ENCODE measurements around the gene CAST.

Gene CAST

GRCh38 chr5:96751203-96752169 lies 89.3 kb downstream of the CAST start:
- DNase-seq: no peak

DNA sequence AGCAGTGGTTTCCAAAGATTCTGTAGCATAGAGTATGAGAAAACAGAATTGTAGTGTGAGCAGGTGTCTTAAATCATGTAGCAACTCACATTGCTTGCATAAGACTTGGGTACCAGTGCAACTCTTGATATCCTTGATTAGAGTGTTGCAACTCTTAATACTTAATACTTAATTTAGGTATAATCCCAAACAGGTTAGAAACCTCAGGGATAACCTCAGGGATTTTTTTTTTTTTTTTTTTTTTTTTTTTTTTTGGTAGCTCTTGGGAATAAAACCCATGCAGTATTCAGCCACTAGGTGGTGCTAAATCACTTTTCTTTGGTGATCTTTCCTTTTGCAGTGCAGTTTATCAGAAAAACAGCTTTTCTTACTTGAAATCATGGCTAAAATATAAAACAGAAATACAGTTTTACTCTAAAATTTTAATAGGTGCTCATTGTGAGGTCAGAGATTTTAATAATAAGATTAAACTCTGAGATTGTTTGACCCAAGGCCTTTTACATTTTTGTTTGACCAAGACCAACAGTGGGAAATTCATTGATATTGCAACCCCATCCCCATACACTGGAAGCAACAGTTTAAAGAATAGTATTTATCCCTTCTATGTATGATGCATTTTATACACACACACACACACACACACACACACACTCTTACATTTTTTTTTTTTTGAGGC lies 90.3 kb downstream of the CAST start:
- peak; percentile 68 for DNase-seq

GRCh38 chr5:96753017-96753397 lies 90.8 kb downstream of the CAST start:
- no peak for DNase-seq

GRCh38 chr5:96753848-96754247 lies 91.7 kb downstream of the CAST start:
- no peak for DNase-seq

DNA sequence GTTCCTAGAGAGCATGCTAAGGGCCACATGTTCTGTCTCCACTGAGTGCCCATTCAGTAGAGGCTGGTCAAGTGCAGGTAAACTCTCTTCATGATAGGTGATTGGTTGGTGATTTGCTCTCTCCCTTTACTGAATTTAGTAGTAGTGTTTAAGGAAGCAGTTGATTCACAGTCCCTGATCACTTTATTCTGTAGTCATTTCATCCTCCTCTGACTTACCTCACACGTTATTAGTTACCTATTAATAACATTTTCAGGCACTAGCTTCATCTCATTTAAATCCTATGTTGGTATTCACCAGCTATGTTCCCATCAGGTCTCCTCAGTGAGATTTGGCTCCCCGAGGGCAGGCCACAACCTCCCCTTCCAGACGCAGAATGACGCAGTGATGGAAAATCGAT lies 93.7 kb downstream of the CAST start:
- no peak for DNase-seq

GRCh38 chr5:96756985-96757384 lies 94.8 kb downstream of the CAST start:
- no peak for DNase-seq

DNA sequence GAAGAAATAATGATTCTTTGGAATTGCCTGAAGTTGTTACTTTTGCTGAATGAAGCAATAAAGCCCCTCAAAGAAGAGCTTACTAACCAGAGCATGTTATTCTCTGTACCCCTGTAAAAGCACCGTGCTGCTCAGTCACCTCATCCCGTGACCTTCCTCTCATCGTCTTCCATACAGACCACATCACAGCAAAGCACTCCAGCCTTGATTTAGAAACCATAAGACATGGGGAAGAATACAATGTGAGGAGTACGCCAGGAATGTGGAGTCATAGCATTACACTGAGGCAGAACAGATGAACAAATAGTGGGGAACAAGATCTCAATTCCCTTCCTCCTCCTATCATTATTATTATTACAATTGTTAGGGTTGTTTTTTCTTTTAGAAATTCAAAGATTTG lies 96.4 kb downstream of the CAST start:
- DNase-seq: no peak

DNA sequence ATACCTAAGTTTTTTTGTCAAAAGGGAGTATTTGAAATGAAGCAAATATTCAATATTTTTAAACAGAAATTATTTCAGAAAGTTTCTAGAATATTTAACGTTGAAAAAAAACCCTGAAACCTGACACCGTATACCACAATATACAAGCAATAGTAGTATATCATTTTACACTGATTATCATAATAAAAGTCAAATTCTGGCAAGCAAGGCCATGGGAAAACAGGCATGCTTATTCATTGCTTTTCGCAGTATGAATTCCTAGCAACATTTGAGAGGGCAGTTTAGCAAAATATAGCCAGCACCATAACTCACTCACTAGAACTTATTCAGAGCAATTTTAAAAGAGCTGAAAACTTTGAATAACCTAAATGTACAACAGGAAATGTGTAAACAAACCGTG lies 99.4 kb downstream of the CAST start:
- DNase-seq: no peak

DNA sequence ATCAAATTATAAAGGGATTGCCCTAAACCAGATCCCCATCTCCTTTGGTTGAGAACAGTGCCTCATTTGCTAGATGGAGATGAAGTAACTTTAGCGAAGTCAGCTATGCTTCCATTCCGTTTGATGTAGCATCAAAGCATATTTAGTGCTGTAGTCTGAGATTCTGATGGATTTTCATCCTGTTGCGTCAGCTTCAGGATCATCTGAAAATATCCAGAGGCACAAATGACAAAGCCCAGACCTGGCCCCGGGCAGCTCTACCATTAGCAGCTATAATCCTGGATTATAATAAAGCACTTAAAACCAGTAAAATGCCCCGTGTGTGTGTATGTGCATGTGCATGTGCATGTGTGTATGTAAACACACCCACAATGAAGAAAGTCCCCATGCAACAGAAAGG lies 100.8 kb downstream of the CAST start:
- DNase-seq: no peak

DNA sequence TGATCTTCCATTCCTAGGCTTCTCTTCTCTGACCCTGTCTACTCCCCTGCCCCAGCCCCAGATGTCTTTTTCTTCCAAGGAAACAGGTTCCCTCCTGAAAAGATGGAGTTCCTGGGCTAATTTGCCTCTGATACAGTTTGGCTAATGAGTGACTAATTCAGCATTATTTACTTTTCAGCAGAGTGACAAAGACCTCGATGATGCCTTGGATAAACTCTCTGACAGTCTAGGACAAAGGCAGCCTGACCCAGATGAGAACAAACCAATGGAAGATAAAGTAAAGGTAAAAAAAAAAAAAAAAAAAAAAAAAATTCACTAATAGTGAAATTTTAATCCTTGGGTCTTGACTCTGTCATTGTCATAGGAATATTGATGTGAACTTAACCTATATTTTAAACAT lies 102.9 kb downstream of the CAST start:
- DNase-seq: no peak

DNA sequence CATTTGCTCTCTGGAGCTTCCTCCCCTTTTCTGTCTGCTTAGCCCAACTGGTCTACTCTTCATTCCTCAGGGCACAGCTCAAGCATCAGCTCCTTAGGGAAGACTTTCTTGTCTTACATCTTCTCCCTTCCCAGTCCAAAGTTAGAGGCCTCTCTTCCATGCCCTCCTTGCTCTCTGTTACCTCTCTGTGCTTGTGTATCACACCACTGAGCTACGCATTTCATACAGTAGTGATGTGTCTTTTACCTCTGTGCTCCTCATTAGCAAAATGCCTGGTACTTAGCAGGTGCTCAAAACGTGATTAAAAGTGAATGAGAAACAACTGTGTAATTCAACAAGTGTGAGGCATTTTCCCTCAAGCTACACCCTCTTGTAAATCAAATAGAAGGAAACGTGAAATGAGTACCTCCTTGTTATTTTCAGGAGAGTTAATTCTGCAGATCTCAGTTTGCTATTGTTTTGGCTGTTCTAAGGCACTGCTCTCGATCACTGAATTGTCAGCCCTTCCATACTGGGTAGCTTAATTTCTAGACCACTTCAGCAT lies 106.6 kb downstream of the CAST start:
- no peak for DNase-seq

DNA sequence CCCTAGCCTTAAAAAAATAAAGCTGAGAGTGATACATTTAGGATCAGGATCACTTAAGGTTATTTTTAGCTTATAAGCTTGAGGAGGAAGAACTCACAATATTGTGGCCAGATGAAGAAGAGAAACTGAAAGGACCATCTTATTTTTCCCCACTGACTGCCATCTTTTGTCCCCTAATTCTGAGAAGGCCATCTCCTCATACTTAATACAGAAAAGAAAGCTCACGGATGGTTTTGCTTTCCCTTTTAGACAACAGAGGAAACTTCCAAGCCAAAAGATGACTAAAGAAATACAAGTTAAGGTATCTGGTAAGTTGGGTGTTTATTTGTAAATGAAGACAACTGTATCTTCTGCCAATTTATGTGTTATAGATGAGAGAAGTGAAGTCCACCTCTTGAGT lies 109.2 kb downstream of the CAST start:
- no peak for DNase-seq

DNA sequence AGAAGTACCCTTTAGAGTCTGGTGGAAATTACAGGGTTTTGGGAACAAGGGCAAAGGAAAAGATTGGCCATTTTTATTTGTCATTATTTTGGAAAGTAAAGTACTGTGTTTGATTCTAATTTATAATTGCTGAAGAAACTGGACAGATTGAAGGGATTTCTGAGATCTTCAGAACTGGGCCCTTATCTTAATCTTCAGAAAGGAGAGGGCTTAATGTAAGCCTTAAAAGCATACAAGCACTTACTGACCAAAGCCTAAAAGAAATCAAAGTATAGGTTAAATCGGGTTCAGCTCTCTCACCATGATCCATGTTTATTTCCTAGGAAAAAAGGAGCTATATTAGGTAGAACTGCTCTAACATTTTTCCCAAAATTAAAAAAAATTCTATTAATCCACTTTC lies 109.9 kb downstream of the CAST start:
- DNase-seq: no peak

DNA sequence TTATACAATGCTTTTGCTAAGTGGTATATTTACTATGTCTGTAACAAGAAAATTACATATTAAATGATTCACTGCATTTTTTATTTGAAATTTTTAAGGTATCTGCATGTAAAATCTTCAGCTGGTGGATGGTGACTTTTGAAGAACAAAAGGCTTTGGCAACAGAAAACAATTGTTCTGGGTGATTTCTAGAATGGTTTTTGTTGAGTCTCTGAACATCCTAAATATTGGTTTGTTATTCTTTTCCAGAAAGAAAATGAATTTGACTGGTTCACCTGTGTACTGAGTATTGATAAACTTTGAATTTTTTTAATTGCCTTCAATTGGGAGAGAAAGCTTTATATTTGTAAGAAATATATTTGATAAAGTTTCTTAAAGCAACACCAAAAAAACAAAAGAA lies 110.4 kb downstream of the CAST start:
- DNase-seq: no peak

DNA sequence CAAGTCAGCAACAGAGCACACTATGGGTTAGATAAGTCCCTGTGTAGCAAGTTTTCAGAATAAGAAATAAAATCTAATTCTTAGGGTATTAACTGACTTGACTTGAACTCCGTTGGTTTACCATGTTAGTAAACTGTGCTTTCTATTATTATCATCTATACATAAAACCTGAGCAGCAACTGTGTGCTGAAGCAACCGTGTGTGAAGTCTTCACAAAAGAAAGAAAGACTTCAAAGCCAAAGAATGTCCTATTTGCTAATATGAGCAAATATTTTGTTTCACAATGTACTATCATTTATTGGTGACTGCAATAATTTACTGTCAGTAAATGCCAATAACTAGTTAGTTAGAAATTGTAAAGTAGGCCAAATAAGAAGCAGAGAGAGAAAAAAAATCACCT lies 112.9 kb downstream of the CAST start:
- no peak for DNase-seq

GRCh38 chr5:96775689-96776088 lies 113.5 kb downstream of the CAST start:
- DNase-seq: no peak

DNA sequence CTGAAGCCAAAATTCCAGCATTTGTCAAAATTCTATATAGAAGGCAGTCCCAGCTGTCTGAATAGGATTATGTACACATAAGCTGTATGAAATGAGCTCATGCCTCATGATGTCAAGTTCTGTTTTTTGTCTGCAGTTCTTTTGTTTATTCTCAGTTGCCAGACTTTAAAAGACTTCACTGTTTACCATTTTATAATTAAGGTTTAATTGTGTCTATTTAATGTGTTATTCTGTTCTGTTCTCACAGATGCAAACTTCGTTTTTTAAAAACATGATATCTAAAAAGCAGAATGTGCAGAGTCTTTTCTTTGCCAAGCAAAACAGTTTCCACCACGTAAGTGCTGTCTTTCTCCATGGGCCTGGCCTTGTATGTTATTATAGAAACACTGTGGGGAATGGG lies 114.4 kb downstream of the CAST start:
- DNase-seq: no peak

DNA sequence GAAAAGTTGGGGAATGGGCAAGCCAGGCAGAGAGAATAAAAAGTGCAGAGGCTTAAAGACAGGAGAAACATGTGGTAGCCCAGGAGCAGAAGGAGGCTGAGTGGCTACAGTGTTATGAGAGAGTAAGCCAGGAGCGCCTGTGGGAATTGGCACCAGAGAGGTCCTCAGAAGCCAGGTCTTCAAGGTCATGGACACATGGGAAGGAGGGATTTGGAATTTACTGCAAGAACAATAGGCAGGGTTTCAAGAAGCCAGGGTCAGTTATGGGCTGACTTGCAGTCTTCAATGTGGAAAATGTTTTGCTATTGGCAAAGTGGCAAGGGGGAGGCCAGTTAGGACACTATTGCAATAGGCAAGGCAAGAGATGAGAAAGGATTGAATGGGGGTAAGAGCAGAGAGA lies 116.2 kb downstream of the CAST start:
- DNase-seq: no peak

- DNase-seq: no peak
These were observed 118.5 kb downstream of the CAST start for GRCh38 chr5:96780626-96781025.

- no peak for DNase-seq
These were observed 119.1 kb downstream of the CAST start for GRCh38 chr5:96781031-96781971.

GRCh38 chr5:96783326-96783725 lies 121.2 kb downstream of the CAST start:
- no peak for DNase-seq

DNA sequence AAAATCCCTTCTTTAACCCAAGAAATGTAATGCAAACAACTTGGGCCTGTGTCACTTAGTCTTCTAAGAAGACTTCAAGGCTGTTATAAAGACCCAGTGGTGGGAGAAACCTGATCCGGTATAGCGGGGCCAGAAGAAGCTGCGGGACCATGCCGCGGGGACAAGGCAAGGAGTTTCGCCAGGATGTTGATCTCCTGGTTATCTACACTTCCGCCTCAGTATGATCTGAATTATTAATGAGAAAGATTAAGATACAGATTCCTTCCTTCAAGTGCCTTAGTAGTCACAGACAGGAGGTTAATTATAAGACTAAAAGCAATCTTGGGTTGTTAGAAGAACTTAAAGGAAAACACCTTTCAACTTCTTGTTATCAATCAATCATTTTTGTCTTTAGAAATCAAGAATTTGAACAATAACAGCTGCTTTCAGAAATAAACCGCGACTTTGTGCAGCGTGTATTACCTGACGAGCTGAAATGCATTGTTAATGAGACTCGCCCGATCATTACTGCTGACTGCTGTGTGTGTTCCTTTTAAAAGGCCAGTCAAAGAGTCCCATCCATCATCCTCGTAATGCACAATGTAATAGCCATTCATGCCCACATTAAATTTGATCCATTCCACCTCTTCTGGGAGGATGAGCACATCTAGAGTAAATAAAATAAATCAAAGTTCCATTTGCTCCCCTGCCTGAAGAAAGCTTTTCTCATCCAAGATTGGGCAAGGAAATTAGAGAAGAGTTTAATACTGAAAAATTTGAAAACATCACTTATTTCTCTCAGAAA lies 123.3 kb downstream of the CAST start:
- no peak for DNase-seq
